ENCODE measurements around the gene AHSP.

- no peak for TF ChIP-seq POLR2AphosphoS5 (IDR thresholded peaks at IDR 0.05; ENCODE audit: borderline replicate concordance, low read depth, low read length)
- no peak for TF ChIP-seq EZH2 (IDR thresholded peaks at IDR 0.05)
These were observed 9.2 kb downstream of the AHSP start for GRCh38 chr16:31536804-31537361.

All from SK-N-MC (cell line).